HG03103 (cell line): ENCODE data around the gene OR2W3.

Experiments used
- ATAC-seq: cut with Tn5 transposase; IDR thresholded peaks from one replicate; pipeline ENCODE4 v1.9.1; 2021; ENCODE audit warnings: low read depth; ENCODE audit not compliant: unreplicated experiment

The OR2W3 gene

GRCh38 chr1:247914941-247915662 is 19.7 kb downstream of the OR2W3 start:
- ATAC-seq: no peak

GRCh38 chr1:247919952-247920351 is 24.6 kb downstream of the OR2W3 start, which contains the start of gene OR2T8:
TSS of gene OR2T8 (plus strand) at chr1:247920252. CDS start at chr1:247921018, 766 bp downstream.
- no peak for ATAC-seq

GRCh38 chr1:247923941-247924340 is 28.6 kb downstream of the OR2W3 start:
- ATAC-seq: no peak

DNA sequence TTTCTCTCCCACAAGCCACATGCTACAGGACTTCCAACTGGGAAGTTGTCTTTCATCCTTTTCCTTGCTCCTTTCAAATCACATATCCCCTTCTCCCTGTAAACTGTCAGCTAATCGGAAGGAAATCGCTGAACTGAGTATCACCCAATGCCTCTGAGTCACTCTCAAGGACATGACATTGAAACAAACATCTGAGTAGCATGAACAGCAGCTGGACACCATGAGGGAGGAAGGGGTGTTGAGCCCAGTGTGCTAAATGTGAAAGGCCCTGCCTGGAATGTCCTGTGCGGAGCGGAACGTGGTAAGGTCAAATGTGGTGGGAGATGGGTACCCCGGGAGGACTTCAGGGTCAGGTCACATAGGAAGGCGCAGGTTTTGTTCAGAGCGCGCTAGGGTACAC is 29.5 kb downstream of the OR2W3 start, which contains the start of gene OR2AJ1:
TSS of gene OR2AJ1 (plus strand) at position 22 of the 400 bp plus-strand sequence. CDS start 8,880 bp downstream, outside the sequence.
- no peak for ATAC-seq

DNA sequence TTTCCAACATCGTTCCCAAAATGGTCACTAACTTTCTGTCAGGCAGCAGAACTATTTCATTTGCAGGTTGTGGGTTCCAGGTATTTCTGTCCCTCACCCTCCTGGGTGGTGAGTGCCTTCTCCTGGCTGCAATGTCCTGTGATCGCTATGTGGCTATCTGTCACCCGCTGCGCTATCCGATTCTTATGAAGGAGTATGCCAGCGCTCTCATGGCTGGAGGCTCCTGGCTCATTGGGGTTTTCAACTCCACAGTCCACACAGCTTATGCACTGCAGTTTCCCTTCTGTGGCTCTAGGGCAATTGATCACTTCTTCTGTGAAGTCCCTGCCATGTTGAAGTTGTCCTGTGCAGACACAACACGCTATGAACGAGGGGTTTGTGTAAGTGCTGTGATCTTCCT is 38.6 kb downstream of the OR2W3 start:
- ATAC-seq: no peak

GRCh38 chr1:247935781-247936180 is 40.4 kb downstream of the OR2W3 start:
- ATAC-seq: no peak

DNA sequence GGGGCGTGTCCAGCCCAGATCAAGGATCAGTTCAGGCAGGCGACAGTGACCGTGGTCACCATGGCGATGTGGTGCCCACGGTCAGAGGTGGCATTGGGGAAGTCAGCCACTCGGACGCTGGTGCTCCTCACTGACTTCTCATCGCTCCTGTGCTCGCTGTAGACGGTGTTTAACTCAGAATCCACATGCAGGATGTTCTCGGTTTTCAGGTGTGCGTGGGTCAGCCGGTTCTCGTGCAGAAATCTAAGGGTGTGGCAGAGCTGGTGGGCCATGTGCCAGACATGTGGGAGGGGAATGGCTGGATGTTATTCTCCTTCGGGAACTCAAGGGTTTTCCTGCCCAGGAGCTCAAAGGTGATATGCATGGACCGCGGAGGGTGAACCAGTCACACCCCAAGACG is 41.0 kb downstream of the OR2W3 start:
- no peak for ATAC-seq

GRCh38 chr1:247936965-247937734 is 41.8 kb downstream of the OR2W3 start:
- peak; percentile 100 for ATAC-seq

- no peak for ATAC-seq
These were observed 47.2 kb downstream of the OR2W3 start for GRCh38 chr1:247942624-247943023.
